Fibroblast of lung (primary cell): Measurements from ENCODE around the gene P3R3URF. TPM values are rescaled to one million over a fixed set of nuclear protein-coding genes. Genes with fewer than 3 reads are reported as not detected.

Source experiments
- DNase-seq, 2 donors: peaks; one replicate each; pipeline versions ENCODE4 v3.0.0 to v3.0.0-alpha.2; 2010; ENCODE audit warnings: low read depth in 2 of 2
- H2AFZ ChIP-seq: 2 replicates; pipeline ENCODE4 v1.5.1; 2012; ENCODE audit warnings: low read length, control low read depth, inconsistent platforms
- H3K27ac ChIP-seq: 2 replicates; pipeline ENCODE4 v1.5.1; 2011; ENCODE audit warnings: low read length, control low read depth; ENCODE audit not compliant: insufficient read depth
- H3K27me3 ChIP-seq: 2 replicates; pipeline ENCODE4 v1.5.1; 2011; ENCODE audit warnings: mild to moderate bottlenecking, low read length; ENCODE audit not compliant: control insufficient read depth, insufficient read depth
- H3K36me3 ChIP-seq: 2 replicates; pipeline ENCODE4 v1.5.1; 2011; ENCODE audit warnings: low read length; ENCODE audit not compliant: control insufficient read depth, insufficient read depth
- H3K4me1 ChIP-seq: 2 replicates; pipeline ENCODE4 v1.5.1; 2011; ENCODE audit warnings: low read length; ENCODE audit not compliant: control insufficient read depth, insufficient read depth; ENCODE audit errors: extremely low read depth
- H3K4me2 ChIP-seq: 2 replicates; pipeline ENCODE4 v1.5.1; 2011; ENCODE audit warnings: low read length, control low read depth; ENCODE audit not compliant: insufficient read depth; ENCODE audit errors: extremely low read depth
- H3K4me3 ChIP-seq, 4 experiments: fragments of 200-600 bp in 1 of 4; sonication (generic) in 1 of 4; replicated peaks in 1 of 4; 2 replicates each; pipeline ENCODE4 v1.5.1; 2011 to 2016; ENCODE audit warnings: low read length in 4 of 4, low read depth in 3 of 4, mild to moderate bottlenecking in 3 of 4, control low read depth in 2 of 4, inconsistent platforms in 1 of 4, mixed read lengths in 1 of 4; ENCODE audit not compliant: insufficient read depth in 1 of 4; ENCODE audit errors: control extremely low read depth in 1 of 4
- H3K79me2 ChIP-seq: 2 replicates; pipeline ENCODE4 v1.5.1; 2012; ENCODE audit warnings: mild to moderate bottlenecking, low read length, inconsistent platforms; ENCODE audit not compliant: control insufficient read depth, insufficient read depth
- H3K9ac ChIP-seq: 2 replicates; pipeline ENCODE4 v1.5.1; 2011; ENCODE audit warnings: mild to moderate bottlenecking, low read length, control low read depth; ENCODE audit not compliant: insufficient read depth
- H3K9me3 ChIP-seq: 2 replicates; pipeline ENCODE4 v1.5.1; 2012; ENCODE audit warnings: low read depth, low read length; ENCODE audit not compliant: control insufficient read depth, insufficient read depth
- H4K20me1 ChIP-seq: 2 replicates; pipeline ENCODE4 v1.5.1; 2011; ENCODE audit warnings: low read length; ENCODE audit not compliant: control insufficient read depth, insufficient read depth; ENCODE audit errors: extremely low read depth
- CTCF ChIP-seq, 2 donors: IDR thresholded peaks in 1 of 2; conservative IDR thresholded peaks in 1 of 2; 1 replicate in 1 of 2; 2 replicates in 1 of 2; pipeline ENCODE4 v1.5.1; 2011 to 2012; ENCODE audit warnings: low read length in 2 of 2, control low read depth in 1 of 2, inconsistent platforms in 1 of 2, low read depth in 1 of 2, mild to moderate bottlenecking in 1 of 2
- EZH2 ChIP-seq: IDR thresholded peaks from 2 replicates; pipeline ENCODE4 v1.5.1; 2012; ENCODE audit warnings: low read length, control low read depth, mild to moderate bottlenecking; ENCODE audit errors: missing control alignments
- polyA plus RNA-seq, 2 donors: library from polyadenylated mRNA; depleted of rRNA in 1 of 2; stranded (reverse) in 1 of 2; unstranded in 1 of 2; fragments of >200 nt; gene quantifications; 2 replicates each; pipeline ENCODE4 v1.2.1, GENCODE V29; 2011 to 2012; ENCODE audit warnings: missing spikeins in 1 of 2
- total RNA-seq: library from RNA; depleted of rRNA; stranded (reverse); fragments of >200 nt; gene quantifications from 2 replicates; pipeline ENCODE4 v1.2.1, GENCODE V29; 2014

The P3R3URF gene
- total and polyA plus RNA-seq, 2 donors (not counting 1 experiment from before 2014, with no cell fraction given): not detected

GRCh38 chr1:46205141-46205540 is 28.9 kb upstream of the P3R3URF start:
- H3K4me1 ChIP-seq: no peaks in the 10 kb centered on the region
- no peak for TF ChIP-seq CTCF (conservative IDR thresholded peaks at IDR 0.05 in 1 of 2, IDR thresholded peaks at IDR 0.05 in 1 of 2; ENCODE audit: low read depth in 1 of 2, low read length in 2 of 2)
- TF ChIP-seq EZH2: no peak
- no peak overlapping the region for H2AFZ ChIP-seq
- no peaks in the 10 kb centered on the region for H3K36me3 ChIP-seq
- no peaks in the 10 kb centered on the region for H4K20me1 ChIP-seq
- no peak overlapping the region for H3K4me2 ChIP-seq
- no peaks in the 10 kb centered on the region for H3K27me3 ChIP-seq
- DNase-seq: no peak
- no peaks in the 10 kb centered on the region for H3K79me2 ChIP-seq
- H3K9me3 ChIP-seq: no peaks in the 10 kb centered on the region
- H3K4me3 ChIP-seq: no peak overlapping the region
- H3K27ac ChIP-seq: no peak overlapping the region
- no peak overlapping the region for H3K9ac ChIP-seq

GRCh38 chr1:46204406-46204742 is 28.1 kb upstream of the P3R3URF start:
- H2AFZ ChIP-seq: no peak overlapping the region
- H3K4me1 ChIP-seq: no peaks in the 10 kb centered on the region

GRCh38 chr1:46203738-46204405 is 27.6 kb upstream of the P3R3URF start:
- Histone ChIP-seq H3K4me2 (peak overlapping the region; percentile 80), H3K27ac (no peak overlapping the region), H2AFZ (peak overlapping the region; percentile 77), H4K20me1 (no peaks in the 10 kb centered on the region), H3K9ac (peak overlapping the region; percentile 60), H3K9me3 (no peaks in the 10 kb centered on the region), H3K79me2 (no peaks in the 10 kb centered on the region), H3K4me1 (no peaks in the 10 kb centered on the region), H3K36me3 (no peaks in the 10 kb centered on the region), H3K27me3 (no peaks in the 10 kb centered on the region), H3K4me3 (peak overlapping the region; percentile 63 to 97 (median 92))
- TF ChIP-seq EZH2: no peak
- no peak for TF ChIP-seq CTCF (conservative IDR thresholded peaks at IDR 0.05 in 1 of 2, IDR thresholded peaks at IDR 0.05 in 1 of 2; ENCODE audit: low read depth in 1 of 2, low read length in 2 of 2)
- DNase-seq: no peak

More at GRCh38 chr1:46204406-46204742, 28.1 kb upstream of the P3R3URF start:
- no peak overlapping the region for H3K27ac ChIP-seq
- H3K4me3 ChIP-seq: peak overlapping the region in 2 of 4 experiments; percentile 95 to 97
- DNase-seq: no peak
- TF ChIP-seq EZH2 (no peak), CTCF (conservative IDR thresholded peaks at IDR 0.05 in 1 of 2, IDR thresholded peaks at IDR 0.05 in 1 of 2; ENCODE audit: low read depth in 1 of 2, low read length in 2 of 2) (no peak)
- H4K20me1 ChIP-seq: no peaks in the 10 kb centered on the region
- H3K9me3 ChIP-seq: no peaks in the 10 kb centered on the region
- no peak overlapping the region for H3K9ac ChIP-seq
- no peaks in the 10 kb centered on the region for H3K79me2 ChIP-seq
- H3K4me2 ChIP-seq: peak overlapping the region; percentile 80
- no peaks in the 10 kb centered on the region for H3K27me3 ChIP-seq
- H3K36me3 ChIP-seq: no peaks in the 10 kb centered on the region
